Gastrocnemius medialis (tissue), 4 donors: Measurements from ENCODE around the gene CLEC3B.

Experiments used
- POLR2A ChIP-seq, 2 donors: fragments of 450-650 bp; IDR thresholded peaks; one replicate each; pipeline ENCODE4 v1.6.1; 2017; ENCODE audit warnings: antibody characterized with exemption in 2 of 2, mild to moderate bottlenecking in 2 of 2, moderate library complexity in 2 of 2
- TF ChIP-seq, protein P1 (sequence below), 5 experiments: fragments of 450-650 bp in 3 of 5; fragments of 200-600 bp in 2 of 5; sonication (generic) in 2 of 5; IDR thresholded peaks in 4 of 5; conservative IDR thresholded peaks in 1 of 5; 1 replicate in 4 of 5; 2 replicates in 1 of 5; pipeline ENCODE4 v1.5.1; 2016 to 2019; ENCODE audit warnings: antibody characterized with exemption in 5 of 5, mild to moderate bottlenecking in 3 of 5, moderate library complexity in 3 of 5

DNA sequence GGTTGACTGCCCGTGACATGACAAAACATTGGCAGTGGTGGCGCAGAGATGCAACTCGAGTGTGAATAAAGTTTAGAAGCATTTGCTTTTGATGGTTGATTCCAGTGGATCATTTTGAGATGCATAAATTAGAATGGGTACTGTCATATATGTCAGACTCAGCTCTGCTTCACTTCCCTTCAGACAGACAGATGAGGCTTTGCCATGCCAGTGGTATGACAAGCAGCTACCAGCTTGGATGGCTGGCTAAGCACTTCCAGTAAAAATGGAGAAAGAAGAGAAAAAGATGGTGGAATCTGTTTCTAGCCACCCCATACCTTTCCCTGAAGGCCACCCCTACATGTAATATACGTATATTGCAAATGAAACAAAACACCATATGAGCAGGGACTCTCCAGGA is 13.5 kb upstream of the CLEC3B start:
- TF ChIP-seq POLR2A (IDR thresholded peaks at IDR 0.05): no peak
- TF ChIP-seq, protein P1, sequence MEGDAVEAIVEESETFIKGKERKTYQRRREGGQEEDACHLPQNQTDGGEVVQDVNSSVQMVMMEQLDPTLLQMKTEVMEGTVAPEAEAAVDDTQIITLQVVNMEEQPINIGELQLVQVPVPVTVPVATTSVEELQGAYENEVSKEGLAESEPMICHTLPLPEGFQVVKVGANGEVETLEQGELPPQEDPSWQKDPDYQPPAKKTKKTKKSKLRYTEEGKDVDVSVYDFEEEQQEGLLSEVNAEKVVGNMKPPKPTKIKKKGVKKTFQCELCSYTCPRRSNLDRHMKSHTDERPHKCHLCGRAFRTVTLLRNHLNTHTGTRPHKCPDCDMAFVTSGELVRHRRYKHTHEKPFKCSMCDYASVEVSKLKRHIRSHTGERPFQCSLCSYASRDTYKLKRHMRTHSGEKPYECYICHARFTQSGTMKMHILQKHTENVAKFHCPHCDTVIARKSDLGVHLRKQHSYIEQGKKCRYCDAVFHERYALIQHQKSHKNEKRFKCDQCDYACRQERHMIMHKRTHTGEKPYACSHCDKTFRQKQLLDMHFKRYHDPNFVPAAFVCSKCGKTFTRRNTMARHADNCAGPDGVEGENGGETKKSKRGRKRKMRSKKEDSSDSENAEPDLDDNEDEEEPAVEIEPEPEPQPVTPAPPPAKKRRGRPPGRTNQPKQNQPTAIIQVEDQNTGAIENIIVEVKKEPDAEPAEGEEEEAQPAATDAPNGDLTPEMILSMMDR (IDR thresholded peaks at IDR 0.05 in 4 of 5, conservative IDR thresholded peaks at IDR 0.05 in 1 of 5): no peak
